Ovary (tissue), 9 donors: Measurements from ENCODE around the gene KCTD16. TPM values are rescaled to one million over a fixed set of nuclear protein-coding genes. Genes with fewer than 3 reads are reported as not detected.

ENCODE experiments used
- DNase-seq, 5 donors: peaks; one replicate each; pipeline ENCODE4 v3.0.0-alpha.2; 2019 to 2020
- H3K27ac ChIP-seq, 2 donors: fragments of 200-600 bp; one replicate each; pipeline versions ENCODE4 v1.5.1 to v1.8.0; 2019 to 2022
- H3K27me3 ChIP-seq: fragments of 200-600 bp; one replicate; pipeline ENCODE4 v1.8.0; 2022
- H3K36me3 ChIP-seq: fragments of 200-600 bp; sonication (generic); one replicate; pipeline ENCODE4 v1.5.1; 2019
- H3K4me1 ChIP-seq: one replicate; pipeline ENCODE4 v1.8.1; 2013; ENCODE audit warnings: mild to moderate bottlenecking, moderate library complexity; ENCODE audit not compliant: insufficient read depth
- H3K4me3 ChIP-seq: fragments of 200-600 bp; sonication (generic); one replicate; pipeline ENCODE4 v1.5.1; 2017
- H3K9me3 ChIP-seq, 2 donors: fragments of 200-600 bp in 1 of 2; sonication (generic) in 1 of 2; one replicate each; pipeline versions ENCODE4 v1.5.1 to v1.8.1; 2013 to 2019; ENCODE audit warnings: mild to moderate bottlenecking in 1 of 2, moderate library complexity in 1 of 2
- CTCF ChIP-seq, 3 donors: fragments of 450-650 bp in 2 of 3; fragments of 200-600 bp in 1 of 3; IDR thresholded peaks; one replicate each; pipeline versions ENCODE4 v1.5.1 to v1.8.0; 2016 to 2022; ENCODE audit warnings: antibody characterized with exemption in 3 of 3, mild to moderate bottlenecking in 1 of 3
- EP300 ChIP-seq: sonication (generic); formaldehyde crosslinking; IDR thresholded peaks from one replicate; pipeline ENCODE4 v1.6.1; 2017; ENCODE audit warnings: antibody characterized with exemption
- POLR2A ChIP-seq: fragments of 450-650 bp; IDR thresholded peaks from one replicate; pipeline ENCODE4 v1.6.1; 2017; ENCODE audit warnings: antibody characterized with exemption, mild to moderate bottlenecking, moderate library complexity
- WGBS, 3 donors: extraction: QIAGEN DNeasy Blood & Tissue Kit in 1 of 3; methylation state at CpG; one replicate each; pipeline versions ENCODE4 v1.1.5 to v1.1.7; 2013 to 2017; 5-methylcytosine and 5-hydroxymethylcytosine counted together
- intact Hi-C, 4 donors: fragments of 100-400 bp; cut with DNase I; formaldehyde crosslinking; loops; one replicate each; pipeline versions ENCODE4 v1.11.0 to v1.15.1; 2022 to 2023
- polyA plus RNA-seq, 2 donors: library from polyadenylated mRNA; stranded (reverse); fragments of 200-250 nt in 1 of 2; fragments of 350-450 nt in 1 of 2; fragmentation: Illumina TruSeq in 1 of 2; extraction: RNeasy Lipid Tissue Mini Kit (QIAGEN cat#74804) in 1 of 2; gene quantifications; one replicate each; pipeline ENCODE4 v1.2.3, GENCODE V29; 2013 to 2014
- total RNA-seq, 7 donors: library from RNA; depleted of rRNA in 2 of 7; stranded (reverse); fragments of >200 nt in 2 of 7; fragmentation: NEBNext Ultra II Directional in 3 of 7; extraction: Animal tissue kit (Norgen Biotek cat#: 25700) in 3 of 7; gene quantifications; one replicate each; pipeline versions ENCODE4 v1.1.0 to v1.2.4, GENCODE V29; 2016 to 2023
- donor health status: DM: no; HTN: no; CAD: no; lungs with moderate emphysema.
- donor health status: DM: no; HTN: no; CAD: no.
- donor health status: Bipolar disorder and iron deficiency.
- donor health status: DM: yes; HTN: yes; CAD: no.
- donor health status: DM: no; HTN: no; CAD: no.
- donor health status: DM: yes; HTN: yes; CAD: no.

Gene KCTD16
- total and polyA plus RNA-seq, 9 donors, result under 0.01 to 0.46 (median 0.13) TPM; not detected in 1

GRCh38 chr5:144131261-144131660 lies 39.4 kb upstream of the KCTD16 start:
- Histone ChIP-seq H3K27me3 (no peaks in the 10 kb centered on the region), H3K27ac (no peak overlapping the region), H3K4me3 (no peak overlapping the region), H3K9me3 (no peaks in the 10 kb centered on the region), H3K36me3 (no peaks in the 10 kb centered on the region), H3K4me1 (no peaks in the 10 kb centered on the region)
- TF ChIP-seq CTCF (IDR thresholded peaks at IDR 0.05) (no peak), EP300 (no peak), POLR2A (no peak)
- WGBS, 3 donors, result 84 to 87% (median 87%) methylated on average over 4 of the region's 4 CpGs
- DNase-seq, result no peak
- intact Hi-C loops, result no loop called here

GRCh38 chr5:144133050-144133633 lies 37.5 kb upstream of the KCTD16 start:
- Histone ChIP-seq H3K4me3 (no peak overlapping the region), H3K27me3 (no peaks in the 10 kb centered on the region), H3K36me3 (no peaks in the 10 kb centered on the region), H3K9me3 (no peaks in the 10 kb centered on the region), H3K4me1 (no peaks in the 10 kb centered on the region), H3K27ac (no peak overlapping the region)
- TF ChIP-seq EP300 (no peak), POLR2A (no peak), CTCF (IDR thresholded peaks at IDR 0.05) (no peak)
- intact Hi-C loops, result no loop called here
- no peak for DNase-seq
- 94 to 96% (median 95%) methylated on average over 4 of the region's 4 CpGs for WGBS, 3 donors

GRCh38 chr5:144134194-144134826 lies 36.4 kb upstream of the KCTD16 start:
- intact Hi-C loops, result no loop called here
- H3K36me3 ChIP-seq, result no peaks in the 10 kb centered on the region
- no peak for DNase-seq
- TF ChIP-seq EP300, result no peak
- no peak for TF ChIP-seq POLR2A
- TF ChIP-seq CTCF (IDR thresholded peaks at IDR 0.05), result no peak
- no peaks in the 10 kb centered on the region for H3K9me3 ChIP-seq
- H3K27ac ChIP-seq, result no peak overlapping the region
- H3K4me1 ChIP-seq, result no peaks in the 10 kb centered on the region
- 84 to 96% (median 94%) methylated on average over 2 of the region's 2 CpGs for WGBS, 3 donors
- no peak overlapping the region for H3K4me3 ChIP-seq
- H3K27me3 ChIP-seq, result no peaks in the 10 kb centered on the region

GRCh38 chr5:144135113-144135762 lies 35.4 kb upstream of the KCTD16 start:
- TF ChIP-seq POLR2A (no peak), CTCF (IDR thresholded peaks at IDR 0.05) (no peak), EP300 (no peak)
- no peaks in the 10 kb centered on the region for H3K27me3 ChIP-seq
- intact Hi-C loops, result no loop called here
- H3K9me3 ChIP-seq, result no peaks in the 10 kb centered on the region
- H3K27ac ChIP-seq, result no peak overlapping the region
- H3K4me1 ChIP-seq, result no peaks in the 10 kb centered on the region
- no peak for DNase-seq
- H3K4me3 ChIP-seq, result no peak overlapping the region
- no peaks in the 10 kb centered on the region for H3K36me3 ChIP-seq
- 81 to 88% (median 84%) methylated on average over 3 of the region's 3 CpGs for WGBS, 3 donors
